GM12874 (cell line): ENCODE results near the gene FUT9.

Experiments used
- TF ChIP-seq, protein P1 (sequence below): IDR thresholded peaks from 2 replicates; pipeline ENCODE4 v1.5.1; 2011; ENCODE audit warnings: low read depth, mild to moderate bottlenecking, control low read depth, low read length, moderate library complexity; ENCODE audit not compliant: insufficient read depth

FUT9 gene

DNA sequence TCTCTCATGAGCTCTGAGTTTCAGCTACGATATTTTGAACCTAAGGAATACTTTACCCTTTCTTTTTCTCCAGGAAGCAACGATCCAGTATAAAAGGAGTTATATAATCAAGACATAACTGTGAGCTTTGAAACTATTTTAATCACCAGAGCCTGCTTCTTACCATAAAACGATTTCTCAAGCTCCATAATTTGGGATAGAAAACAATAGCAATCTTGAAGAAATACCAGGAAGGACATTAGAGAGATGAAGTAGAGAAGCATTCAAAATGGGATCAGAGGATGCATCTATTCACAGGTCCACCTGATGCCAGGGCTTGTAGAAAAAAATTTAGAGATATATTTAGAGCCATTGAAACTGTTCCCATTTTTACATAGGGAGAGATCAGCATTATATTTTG lies 135.9 kb downstream of the FUT9 start:
- TF ChIP-seq, protein P1, sequence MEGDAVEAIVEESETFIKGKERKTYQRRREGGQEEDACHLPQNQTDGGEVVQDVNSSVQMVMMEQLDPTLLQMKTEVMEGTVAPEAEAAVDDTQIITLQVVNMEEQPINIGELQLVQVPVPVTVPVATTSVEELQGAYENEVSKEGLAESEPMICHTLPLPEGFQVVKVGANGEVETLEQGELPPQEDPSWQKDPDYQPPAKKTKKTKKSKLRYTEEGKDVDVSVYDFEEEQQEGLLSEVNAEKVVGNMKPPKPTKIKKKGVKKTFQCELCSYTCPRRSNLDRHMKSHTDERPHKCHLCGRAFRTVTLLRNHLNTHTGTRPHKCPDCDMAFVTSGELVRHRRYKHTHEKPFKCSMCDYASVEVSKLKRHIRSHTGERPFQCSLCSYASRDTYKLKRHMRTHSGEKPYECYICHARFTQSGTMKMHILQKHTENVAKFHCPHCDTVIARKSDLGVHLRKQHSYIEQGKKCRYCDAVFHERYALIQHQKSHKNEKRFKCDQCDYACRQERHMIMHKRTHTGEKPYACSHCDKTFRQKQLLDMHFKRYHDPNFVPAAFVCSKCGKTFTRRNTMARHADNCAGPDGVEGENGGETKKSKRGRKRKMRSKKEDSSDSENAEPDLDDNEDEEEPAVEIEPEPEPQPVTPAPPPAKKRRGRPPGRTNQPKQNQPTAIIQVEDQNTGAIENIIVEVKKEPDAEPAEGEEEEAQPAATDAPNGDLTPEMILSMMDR: no peak

DNA sequence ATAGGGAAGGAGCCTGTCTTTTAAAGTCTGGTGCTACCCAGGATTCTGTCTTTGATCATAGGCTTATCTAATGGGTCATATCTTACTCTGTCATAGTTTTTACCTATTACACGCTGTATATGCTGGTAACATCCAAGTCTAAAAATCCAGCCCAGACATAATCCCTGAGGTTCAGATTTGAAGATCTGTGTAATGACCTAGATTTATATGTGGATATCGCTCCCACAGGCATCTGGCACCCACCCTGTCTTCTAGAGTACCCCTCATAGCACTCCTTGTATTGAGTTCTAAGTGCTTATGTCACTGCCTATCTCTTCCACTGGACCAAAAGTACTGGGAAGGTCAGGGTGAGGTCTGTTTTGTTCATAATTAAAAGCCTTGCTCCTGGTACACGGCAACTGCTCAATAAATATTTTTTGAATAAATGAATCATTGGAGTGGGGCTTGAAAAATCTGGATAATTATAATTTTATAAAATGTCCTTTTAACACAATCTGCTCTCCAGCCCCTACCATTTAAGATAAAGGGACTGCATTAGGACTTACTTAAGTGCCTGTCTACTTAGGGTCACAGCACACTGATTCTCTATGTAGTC lies 136.4 kb downstream of the FUT9 start:
- TF ChIP-seq, protein P1: no peak

DNA sequence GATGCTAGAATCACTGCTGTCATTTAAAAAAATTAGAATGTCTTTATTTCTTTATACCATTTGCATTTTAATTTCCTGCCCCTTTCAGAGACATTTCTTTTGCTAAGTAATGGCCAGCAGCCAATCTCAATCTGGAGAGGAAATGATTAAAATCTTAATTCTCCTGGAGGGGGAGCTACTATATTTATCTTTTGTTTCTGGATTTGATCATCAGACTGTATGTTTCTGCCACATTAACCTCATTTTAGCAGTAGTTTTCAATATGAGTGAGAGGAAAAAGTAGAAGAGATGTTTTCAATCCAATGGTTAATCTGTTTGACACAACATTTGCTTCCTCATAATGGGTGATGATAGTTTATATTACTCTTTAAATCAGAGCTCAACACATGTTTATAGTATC lies 138.0 kb downstream of the FUT9 start:
- TF ChIP-seq, protein P1: no peak

DNA sequence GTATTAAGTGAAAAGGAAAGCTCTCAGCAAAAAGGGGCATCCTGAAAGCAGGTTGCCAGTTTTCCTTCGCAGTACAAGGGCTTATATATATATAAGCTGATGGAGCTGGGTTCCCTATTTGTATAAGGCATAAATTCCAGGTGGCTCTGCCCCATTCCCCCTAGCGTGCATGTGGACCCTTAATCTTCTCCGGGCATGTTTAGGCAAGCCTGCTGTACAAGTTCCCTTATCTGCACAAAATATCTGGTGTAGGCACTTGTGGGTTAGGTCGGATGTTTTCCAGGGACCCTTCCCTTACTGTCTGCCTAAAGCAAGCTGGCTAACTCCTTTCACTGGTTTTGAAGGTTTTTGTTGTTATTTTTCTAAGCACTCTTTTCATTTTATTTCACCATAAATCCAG lies 140.7 kb downstream of the FUT9 start:
- TF ChIP-seq, protein P1: no peak

DNA sequence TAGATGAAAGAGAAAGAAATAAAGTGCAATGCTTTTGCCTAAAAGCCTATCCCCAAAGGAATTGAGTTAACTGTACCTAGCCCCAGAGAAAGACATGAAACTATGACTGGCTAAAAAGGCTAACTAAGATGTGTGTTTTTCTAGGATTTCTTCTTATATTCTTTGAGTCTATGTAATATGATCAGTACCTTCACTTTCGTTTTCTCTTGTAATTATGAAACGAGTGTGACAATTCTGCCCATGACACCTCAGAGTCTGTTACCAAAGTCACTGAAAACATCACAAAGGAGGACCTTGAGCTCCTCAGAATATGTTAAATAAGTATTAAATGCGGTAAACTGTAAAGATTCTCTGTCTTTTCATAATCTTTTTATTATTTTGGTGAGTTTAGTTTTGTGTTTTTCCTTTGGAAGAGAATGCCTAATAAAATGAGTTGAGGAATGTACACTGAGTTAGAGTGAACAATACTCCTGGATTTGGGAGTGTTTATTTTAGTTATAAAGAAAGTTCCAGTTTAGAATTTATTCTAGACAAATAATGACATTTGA lies 141.3 kb downstream of the FUT9 start:
- TF ChIP-seq, protein P1: no peak

DNA sequence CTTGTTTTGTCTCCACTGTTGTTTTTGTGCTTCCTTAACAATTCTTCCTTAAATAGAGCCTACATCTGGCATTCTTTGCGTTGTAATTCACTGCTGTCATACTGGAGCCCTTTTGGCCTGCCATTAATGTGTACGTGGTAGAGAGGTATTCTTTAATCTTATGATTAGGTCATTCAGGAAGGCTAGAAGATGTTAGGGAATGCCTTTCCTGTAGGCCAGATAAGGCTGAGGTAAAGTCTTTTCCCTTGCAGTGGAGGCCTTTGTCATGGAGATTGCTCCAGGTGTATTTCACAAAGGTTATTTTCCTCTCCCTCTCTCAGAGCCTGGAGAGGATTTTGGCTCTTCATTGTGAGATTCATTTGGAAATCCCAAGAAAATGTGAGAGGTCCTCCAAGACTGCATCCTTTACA lies 146.9 kb downstream of the FUT9 start:
- TF ChIP-seq, protein P1: no peak

DNA sequence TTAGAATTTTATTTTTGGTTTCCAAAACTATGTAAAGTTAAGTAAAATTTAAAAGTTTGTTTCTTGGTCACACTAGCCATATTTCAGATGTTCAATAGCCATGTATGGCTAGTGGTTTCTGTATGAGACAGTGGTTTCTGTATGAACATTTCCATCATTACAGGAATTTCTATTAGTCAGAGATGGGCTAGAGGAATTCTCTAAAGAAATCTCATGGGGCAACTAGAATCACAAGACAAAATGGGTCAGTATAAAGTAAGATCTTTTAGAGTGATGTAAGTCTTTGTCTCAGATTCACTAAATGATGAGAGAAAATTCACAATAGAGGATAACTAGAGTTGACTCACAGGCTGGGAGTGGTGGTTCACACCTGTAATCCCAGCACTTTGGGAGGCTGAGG lies 149.0 kb downstream of the FUT9 start:
- TF ChIP-seq, protein P1: no peak
